Omental fat pad (tissue), 4 donors: ENCODE results near the gene COL26A1. TPM values are rescaled to one million over a fixed set of nuclear protein-coding genes. Genes with fewer than 3 reads are reported as not detected.
"Not testable (repeated sequence)": the region's sequence is repeated elsewhere in the genome, so short reads cannot be mapped to it uniquely, and the experiment has no call there.

ENCODE experiments used
- ATAC-seq: fragments of 150-250 bp; one replicate; pipeline ENCODE4 v1.9.1; 2016; ENCODE audit warnings: mild to moderate bottlenecking, moderate library complexity; ENCODE audit not compliant: low FRiP score
- DNase-seq: peaks from one replicate; pipeline ENCODE4 v3.0.0-alpha.2; 2019; ENCODE audit warnings: low spot score
- total RNA-seq, 4 donors: library from RNA; depleted of rRNA; stranded (reverse); fragments of >200 nt; gene quantifications; one replicate each; pipeline ENCODE4 v1.1.0, GENCODE V29; 2016
- TF ChIP-seq, protein P1 (sequence below), 3 donors: fragments of 450-650 bp; IDR thresholded peaks; one replicate each; pipeline ENCODE4 v1.5.1; 2016 to 2017; ENCODE audit warnings: antibody characterized with exemption in 3 of 3, mild to moderate bottlenecking in 3 of 3, moderate library complexity in 2 of 3

COL26A1 gene
- total RNA-seq, 4 donors from 2014 or later: 0.37 TPM; not detected in 3

DNA sequence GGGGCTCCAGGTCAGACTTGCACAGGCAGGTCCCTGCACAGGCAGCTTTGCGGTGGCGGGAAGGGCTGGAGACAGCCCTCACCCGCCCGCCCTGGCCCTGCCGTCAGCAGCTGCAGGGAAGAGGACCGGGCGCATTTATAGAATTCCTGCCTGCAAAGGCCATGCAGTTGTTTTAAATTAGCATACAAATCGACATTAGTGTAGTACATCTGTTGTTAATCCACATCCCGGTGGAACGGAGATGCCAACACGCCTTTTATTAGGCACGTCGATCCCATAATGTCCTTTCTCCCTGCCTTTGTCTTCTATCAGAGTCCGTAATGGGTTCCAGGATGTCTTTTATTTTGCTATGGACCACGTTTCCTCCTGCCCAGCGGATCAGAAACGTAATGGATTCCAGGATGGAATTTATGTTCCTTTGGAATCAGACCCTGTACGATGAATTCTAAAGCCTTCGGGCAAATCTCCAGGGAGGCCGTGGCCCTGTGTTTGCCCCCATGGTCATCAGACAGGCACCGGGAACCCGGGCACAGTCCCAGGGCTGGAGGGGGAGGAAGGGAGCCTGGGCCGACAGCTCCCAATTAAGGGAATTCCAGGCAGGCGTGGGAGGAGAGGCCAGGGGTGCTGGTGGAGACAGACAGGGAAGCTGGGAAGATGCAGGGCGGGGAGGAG is 123.9 kb downstream of the COL26A1 start:
- DNase-seq: no peak
- ATAC-seq: peak; percentile 46
- TF ChIP-seq, protein P1, sequence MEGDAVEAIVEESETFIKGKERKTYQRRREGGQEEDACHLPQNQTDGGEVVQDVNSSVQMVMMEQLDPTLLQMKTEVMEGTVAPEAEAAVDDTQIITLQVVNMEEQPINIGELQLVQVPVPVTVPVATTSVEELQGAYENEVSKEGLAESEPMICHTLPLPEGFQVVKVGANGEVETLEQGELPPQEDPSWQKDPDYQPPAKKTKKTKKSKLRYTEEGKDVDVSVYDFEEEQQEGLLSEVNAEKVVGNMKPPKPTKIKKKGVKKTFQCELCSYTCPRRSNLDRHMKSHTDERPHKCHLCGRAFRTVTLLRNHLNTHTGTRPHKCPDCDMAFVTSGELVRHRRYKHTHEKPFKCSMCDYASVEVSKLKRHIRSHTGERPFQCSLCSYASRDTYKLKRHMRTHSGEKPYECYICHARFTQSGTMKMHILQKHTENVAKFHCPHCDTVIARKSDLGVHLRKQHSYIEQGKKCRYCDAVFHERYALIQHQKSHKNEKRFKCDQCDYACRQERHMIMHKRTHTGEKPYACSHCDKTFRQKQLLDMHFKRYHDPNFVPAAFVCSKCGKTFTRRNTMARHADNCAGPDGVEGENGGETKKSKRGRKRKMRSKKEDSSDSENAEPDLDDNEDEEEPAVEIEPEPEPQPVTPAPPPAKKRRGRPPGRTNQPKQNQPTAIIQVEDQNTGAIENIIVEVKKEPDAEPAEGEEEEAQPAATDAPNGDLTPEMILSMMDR (IDR thresholded peaks at IDR 0.05): no peak

DNA sequence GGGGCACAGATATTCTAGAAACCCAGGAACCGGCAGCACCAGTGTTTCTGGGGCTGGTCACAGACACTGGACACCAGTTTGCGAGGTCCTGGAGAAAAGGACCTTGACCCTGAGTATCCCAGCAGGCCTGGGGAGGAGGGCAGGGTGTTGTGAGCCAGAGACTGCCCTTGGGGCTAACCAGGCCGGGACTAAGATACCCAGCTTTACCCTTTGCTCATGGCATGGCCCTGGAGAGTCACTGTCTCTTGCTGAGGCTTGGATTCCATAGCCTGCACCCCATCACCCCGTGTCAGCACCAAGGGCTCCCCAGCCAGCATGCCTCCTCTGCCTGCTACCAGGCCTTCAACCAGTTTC is 124.4 kb downstream of the COL26A1 start:
- no peak for DNase-seq
- TF ChIP-seq, protein P1 (IDR thresholded peaks at IDR 0.05): no peak
- ATAC-seq: no peak

DNA sequence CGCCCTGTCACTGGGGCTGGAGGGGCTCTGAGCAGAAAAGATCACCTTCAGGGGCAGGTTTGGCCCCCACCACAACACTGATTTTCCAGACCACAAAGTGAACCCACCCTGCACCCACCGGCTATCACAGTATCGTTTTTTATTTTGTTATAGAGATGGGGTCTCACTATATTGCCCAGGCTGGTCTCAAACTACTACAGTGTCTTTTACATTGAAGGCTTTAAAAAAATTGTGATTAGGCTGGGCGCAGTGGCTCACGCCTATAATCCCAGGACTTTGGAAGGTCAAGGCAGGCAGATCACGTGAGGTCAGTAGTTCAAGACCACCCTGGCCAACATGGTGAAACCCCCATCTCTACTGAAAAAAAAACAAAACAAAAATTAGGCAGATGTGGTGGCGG is 125.1 kb downstream of the COL26A1 start:
- no peak for ATAC-seq
- TF ChIP-seq, protein P1 (IDR thresholded peaks at IDR 0.05): no peak
- no peak for DNase-seq

DNA sequence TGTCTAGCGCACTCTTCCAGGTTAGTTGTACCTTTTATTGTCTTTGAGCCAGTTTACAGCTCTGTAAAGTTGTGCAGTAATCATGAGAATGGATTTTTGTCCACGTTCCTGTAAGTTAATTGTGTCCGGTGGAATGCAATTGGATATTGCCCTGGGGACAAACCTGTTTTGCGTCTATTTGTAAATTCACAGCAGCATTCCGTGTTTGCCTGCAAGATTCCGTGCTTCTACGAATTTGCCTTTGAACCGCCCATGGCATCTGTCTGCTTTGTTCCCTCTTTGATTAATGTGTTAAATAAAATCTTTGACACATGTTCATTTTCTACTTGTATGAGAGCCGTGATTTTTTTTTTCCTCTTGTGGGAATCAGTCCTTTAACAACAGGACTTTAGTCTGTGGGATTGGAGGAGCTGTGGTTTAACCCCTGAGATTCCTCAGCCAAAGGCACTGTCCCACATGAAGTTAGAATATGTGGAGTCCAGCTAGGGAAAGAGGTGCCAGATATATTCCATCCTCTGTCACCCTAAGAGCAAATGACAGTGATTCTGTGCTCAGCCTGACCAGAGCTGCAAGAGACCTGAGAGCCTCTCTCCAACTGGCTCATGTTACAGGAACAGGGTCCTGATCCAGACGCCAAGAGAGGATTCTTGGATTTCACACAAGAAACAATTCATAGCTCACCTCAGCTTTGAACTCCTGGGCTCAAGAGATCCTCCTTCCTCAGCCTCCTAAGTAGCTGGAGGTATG is 126.3 kb downstream of the COL26A1 start:
- DNase-seq (no peak), ATAC-seq (no peak)
- TF ChIP-seq, protein P1 (IDR thresholded peaks at IDR 0.05): no peak

DNA sequence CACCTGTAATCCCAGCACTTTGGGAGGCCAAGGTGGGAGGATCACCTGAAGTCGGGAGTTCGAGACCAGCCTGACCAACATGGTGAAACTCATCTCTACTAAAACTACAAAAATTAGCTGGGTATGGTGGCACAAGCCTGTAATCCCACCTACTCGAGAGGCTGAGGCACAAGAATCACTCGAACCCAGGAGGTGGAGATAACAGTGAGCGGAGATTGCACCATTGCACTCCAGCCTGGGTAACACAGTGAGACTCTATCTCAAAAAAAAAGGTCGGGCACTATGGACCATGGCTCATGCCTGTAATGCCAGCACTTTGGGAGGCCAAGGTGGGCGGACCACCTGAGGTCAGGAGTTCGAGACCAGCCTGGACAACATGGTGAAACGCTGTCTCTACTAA is 127.8 kb downstream of the COL26A1 start:
- not testable (repeated sequence) for ATAC-seq, DNase-seq

DNA sequence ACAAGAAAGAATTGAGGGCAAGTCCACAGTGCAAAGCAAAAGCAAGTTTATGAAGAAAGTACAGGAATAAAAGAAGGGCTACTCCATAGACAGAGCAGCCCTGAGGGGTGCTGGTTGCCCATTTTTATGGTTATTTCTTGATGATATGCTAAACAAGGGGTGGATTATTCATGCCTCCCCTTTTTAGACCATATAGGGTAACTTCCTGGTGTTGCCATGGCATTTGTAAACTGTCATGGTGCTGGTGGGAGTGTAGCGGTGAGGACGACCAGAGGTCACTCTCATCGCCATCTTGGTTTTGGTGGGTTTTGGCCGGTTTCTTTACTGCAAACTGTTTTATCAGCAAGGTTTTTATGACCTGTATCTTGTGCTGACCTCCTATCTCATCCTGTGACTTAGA is 128.8 kb downstream of the COL26A1 start:
- DNase-seq, ATAC-seq: not testable (repeated sequence)

DNA sequence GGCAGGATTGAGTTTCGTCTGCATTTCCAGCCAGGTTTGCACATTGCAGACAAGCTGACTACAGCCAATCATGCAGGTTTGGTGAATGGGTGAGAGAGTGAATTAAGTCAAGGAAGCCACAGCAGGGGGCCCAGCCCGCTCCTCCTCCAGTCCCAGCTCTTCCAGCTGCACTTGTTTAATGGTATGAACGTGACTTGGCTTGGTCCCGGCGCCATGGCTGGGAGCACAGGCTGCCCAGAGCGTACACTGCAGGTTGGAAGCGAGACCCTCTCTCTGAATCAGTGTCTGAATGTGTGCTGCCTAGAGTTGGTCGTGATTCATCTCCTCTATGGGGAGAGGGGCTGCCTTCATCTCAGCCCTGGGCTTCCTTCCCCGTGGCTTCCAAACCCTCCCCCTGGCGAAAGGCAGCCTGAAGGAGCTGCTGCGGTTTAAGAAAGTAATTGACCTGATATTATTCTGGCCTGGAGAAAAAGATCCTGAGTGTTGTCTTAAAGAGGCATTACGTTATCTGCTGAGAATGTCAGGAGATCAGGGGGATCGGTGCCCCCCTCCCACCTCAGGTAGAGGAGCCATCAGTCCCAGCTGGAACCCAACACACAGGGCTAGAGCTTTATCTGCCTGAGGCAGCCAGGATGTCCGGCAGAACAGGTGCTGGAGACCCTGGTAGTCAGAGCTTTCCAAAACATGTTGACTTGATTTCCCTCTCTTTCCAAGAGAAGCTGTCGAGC is 132.1 kb downstream of the COL26A1 start:
- TF ChIP-seq, protein P1 (IDR thresholded peaks at IDR 0.05): no peak
- DNase-seq (no peak), ATAC-seq (no peak)

DNA sequence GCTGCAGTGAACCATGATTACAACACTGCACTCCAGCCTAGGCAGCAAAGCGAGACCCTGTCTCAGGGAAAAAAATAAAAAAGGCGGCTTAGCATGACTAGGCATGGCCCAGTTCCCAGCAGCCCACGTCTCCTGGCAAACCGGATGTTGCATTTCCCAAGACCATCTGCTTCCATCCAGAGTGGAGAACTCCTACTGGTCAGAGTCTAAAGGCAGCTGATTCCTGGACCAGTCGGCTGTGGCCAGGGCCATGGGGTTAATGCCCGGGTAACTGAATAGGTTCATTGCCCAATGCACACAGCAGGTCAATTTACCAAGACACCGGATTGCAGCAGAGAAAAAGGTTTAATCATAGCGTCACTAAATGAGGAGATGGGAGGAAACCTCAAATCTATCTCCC is 133.3 kb downstream of the COL26A1 start:
- DNase-seq: no peak
- TF ChIP-seq, protein P1 (IDR thresholded peaks at IDR 0.05): no peak
- ATAC-seq: no peak
